Measurements from ENCODE around the gene GTF3C5.
"Not testable (repeated sequence)": the region's sequence is repeated elsewhere in the genome, so short reads cannot be mapped to it uniquely, and the experiment has no call there.

Gene GTF3C5

DNA sequence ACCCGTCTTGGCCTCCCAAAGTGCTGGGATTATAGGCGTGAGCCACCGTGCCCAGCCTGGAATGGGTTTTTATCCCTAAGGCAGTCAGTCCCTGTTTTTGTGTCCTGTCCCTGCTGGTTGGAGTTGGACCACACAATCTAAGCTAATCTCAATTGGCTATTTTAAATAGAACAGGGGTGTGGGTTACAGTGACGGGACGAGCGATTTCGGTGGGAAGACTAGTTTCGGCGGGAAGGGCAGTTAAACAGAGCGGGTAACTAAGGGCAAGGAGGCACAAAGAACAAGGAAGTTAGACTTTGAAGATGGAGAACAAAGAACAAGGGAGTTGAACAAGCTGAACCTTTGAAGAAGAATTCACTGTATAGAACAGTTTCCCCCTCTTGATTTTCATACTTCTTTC lies 1.4 kb downstream of the GTF3C5 start:
- no peak for DNase-seq

DNA sequence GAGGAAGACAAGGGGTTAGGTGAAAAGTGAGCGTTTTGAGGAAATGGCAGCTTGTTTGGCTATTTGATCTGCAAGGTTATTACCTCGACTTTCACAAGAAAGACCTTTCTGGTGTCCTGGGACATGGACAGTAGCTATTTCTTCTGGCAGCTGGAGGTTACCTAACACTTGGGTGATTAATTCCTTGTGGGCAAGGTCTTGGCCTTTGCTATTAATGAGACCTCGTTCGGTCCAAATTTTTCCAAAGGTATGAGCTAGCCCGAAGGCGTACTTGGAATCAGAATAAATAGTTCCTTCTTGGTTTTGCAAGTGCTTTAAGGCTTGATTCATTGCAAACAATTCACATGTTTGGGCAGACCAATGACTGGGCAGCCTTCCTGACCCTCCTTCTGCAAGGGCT lies 4.9 kb downstream of the GTF3C5 start:
- no peak for DNase-seq

DNA sequence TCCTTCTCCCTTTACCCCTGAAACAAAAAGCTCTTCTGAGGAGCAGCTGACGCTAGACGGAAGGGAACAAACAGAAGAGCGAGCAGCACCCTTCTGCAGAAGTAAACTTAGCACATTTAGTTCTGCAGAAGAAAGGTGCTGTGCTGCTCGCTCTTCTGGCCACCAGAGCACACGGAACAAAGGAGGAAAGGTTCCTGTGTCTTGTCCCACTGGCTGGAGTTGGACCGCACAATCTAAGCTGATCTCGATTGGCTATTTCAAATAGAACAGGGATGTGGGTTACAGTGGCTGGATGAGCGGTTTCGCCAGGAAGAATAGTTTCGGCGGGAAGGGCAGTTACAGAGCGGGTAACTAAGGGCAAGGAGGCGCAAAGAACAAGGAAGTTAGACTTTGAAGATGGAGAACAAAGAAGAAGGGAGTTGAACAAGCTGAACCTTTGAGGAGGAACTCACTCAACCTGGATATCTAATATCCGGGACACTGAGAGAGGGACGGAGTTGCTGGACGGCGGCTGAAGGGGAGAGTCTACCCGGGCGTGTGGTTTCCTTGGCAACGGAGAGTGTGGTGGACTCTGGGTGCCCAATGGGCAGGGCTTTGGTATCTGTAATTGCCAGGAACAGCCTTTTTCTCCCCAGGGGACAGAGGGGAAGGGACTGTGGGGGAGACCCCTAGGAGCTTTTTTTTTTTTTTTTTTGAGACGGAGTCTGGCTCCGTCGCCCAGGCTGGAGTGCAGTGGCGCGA lies 7.1 kb downstream of the GTF3C5 start:
- no peak for DNase-seq

- not testable (repeated sequence) for DNase-seq
These were observed 10.2 kb downstream of the GTF3C5 start for GRCh38 chr9:133040892-133041479.

GRCh38 chr9:133041958-133042357 lies 11.2 kb downstream of the GTF3C5 start:
- DNase-seq: no peak

DNA sequence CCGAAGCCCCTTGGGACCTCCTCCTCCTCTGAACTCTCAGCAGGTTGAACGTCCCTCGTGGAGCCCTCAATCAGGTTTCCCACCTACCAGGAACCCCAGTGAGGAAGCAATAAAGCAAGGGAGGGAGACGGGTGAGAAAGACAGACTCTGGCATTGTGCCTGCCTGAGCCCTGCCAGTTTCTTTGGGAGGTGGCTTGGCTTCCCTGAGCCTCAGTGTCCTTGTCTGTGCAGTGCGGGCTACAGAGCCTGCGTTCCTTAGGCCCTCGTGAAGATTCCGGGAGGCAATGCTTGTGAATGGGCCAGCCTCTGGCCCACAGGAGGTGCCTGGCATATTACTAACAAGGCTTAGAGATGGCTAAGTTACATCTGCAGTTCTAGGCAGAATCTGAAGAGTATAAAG lies 11.9 kb downstream of the GTF3C5 start:
- no peak for DNase-seq

- no peak for DNase-seq
These were observed 12.7 kb downstream of the GTF3C5 start for GRCh38 chr9:133043449-133044035.

DNA sequence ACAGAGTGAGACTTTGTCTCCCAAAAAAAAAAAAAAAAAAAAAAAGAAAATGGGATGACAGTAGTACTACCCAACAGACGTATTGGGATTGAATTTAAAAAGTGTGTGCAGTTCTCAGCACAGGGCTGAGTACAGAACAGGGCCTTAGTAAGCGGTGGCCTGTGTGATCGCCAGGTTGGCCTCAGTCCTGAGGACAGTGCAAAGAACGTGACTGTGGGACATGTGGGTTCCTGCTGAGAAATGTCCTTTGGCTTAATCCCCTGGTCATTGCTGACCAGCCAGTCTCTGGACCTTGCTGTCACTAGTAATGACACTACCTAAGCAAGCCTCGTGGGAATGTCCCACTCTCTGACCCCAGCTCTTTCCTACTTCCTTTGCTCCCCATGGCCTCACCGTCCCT lies 13.3 kb downstream of the GTF3C5 start:
- no peak for DNase-seq

GRCh38 chr9:133044661-133045060 lies 13.9 kb downstream of the GTF3C5 start:
- no peak for DNase-seq

DNA sequence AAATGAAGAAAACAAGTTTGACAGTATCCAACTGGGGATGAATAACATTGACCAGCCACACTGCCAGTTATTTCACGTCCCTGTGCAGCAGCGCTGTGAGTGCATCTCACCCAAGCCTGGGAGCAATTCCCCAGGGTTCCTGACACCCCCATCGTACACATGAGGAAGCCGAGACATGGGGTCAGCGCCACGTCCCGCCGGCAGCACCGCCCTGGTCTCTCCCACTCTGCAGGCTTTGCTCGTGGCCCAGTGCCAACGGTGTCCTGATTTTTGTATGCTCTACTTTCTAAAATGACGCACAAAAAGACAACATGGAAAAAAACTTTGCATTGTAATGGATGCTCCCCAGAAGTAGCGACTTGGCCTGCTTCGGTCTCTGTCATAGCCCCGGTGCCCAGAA lies 14.3 kb downstream of the GTF3C5 start:
- no peak for DNase-seq

- no peak for DNase-seq
These were observed 15.6 kb downstream of the GTF3C5 start for GRCh38 chr9:133046196-133046899.

GRCh38 chr9:133046900-133047295 lies 16.1 kb downstream of the GTF3C5 start:
- no peak for DNase-seq

GRCh38 chr9:133048595-133048994 lies 17.8 kb downstream of the GTF3C5 start:
- DNase-seq: no peak

- DNase-seq: no peak
These were observed 18.2 kb downstream of the GTF3C5 start for GRCh38 chr9:133049043-133049442.

GRCh38 chr9:133050142-133050541 lies 19.3 kb downstream of the GTF3C5 start:
- DNase-seq: no peak

GRCh38 chr9:133050781-133051180 lies 20.0 kb downstream of the GTF3C5 start:
- DNase-seq: no peak

GRCh38 chr9:133051281-133051900 lies 20.6 kb downstream of the GTF3C5 start:
- DNase-seq: no peak

GRCh38 chr9:133051966-133052539 lies 21.3 kb downstream of the GTF3C5 start:
- no peak for DNase-seq

- no peak for DNase-seq
These were observed 23.5 kb downstream of the GTF3C5 start for GRCh38 chr9:133054194-133054890.

- DNase-seq: no peak
These were observed 24.2 kb downstream of the GTF3C5 start for GRCh38 chr9:133054966-133055365.

GRCh38 chr9:133055788-133056420 lies 25.1 kb downstream of the GTF3C5 start:
- no peak for DNase-seq

DNA sequence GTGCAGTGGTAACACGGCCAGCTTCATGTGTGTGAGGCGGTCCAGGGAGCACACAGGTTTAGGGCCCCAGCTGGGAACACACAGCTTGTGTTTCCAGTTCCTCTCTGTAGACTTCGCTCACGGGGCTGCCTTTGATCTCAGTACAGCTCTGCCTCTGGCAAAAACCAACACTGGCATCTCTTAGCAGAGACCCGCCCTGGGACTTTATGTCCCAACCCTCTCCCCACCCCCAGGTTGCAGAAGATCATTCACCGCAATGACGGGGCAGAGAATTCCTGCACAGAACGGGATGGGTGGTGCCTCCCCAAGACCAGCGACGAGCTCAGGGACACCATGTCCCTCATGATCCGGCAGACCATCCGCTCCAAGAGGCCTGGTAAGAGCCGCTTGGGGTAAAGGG lies 25.7 kb downstream of the GTF3C5 start:
- no peak for DNase-seq

All from activated gamma-delta T cell (primary cell).